A673 (cell line): Measurements from ENCODE around the gene TAF3.

ENCODE experiments used
- CTCF ChIP-seq: fragments of 300-800, 200-600 bp; sonication (generic); conservative IDR thresholded peaks from 2 replicates; pipeline ENCODE4 v1.5.1; 2017; ENCODE audit warnings: low read depth, mild to moderate bottlenecking, antibody characterized with exemption, low read length, moderate library complexity, mixed read lengths
- EZH2 ChIP-seq: fragments of 200-600 bp; sonication (generic); IDR thresholded peaks from 2 replicates; pipeline ENCODE4 v1.6.1; 2017; ENCODE audit warnings: borderline replicate concordance, low read depth, mild to moderate bottlenecking, mixed read lengths, antibody characterized with exemption, low read length; ENCODE audit not compliant: poor library complexity, severe bottlenecking

DNA sequence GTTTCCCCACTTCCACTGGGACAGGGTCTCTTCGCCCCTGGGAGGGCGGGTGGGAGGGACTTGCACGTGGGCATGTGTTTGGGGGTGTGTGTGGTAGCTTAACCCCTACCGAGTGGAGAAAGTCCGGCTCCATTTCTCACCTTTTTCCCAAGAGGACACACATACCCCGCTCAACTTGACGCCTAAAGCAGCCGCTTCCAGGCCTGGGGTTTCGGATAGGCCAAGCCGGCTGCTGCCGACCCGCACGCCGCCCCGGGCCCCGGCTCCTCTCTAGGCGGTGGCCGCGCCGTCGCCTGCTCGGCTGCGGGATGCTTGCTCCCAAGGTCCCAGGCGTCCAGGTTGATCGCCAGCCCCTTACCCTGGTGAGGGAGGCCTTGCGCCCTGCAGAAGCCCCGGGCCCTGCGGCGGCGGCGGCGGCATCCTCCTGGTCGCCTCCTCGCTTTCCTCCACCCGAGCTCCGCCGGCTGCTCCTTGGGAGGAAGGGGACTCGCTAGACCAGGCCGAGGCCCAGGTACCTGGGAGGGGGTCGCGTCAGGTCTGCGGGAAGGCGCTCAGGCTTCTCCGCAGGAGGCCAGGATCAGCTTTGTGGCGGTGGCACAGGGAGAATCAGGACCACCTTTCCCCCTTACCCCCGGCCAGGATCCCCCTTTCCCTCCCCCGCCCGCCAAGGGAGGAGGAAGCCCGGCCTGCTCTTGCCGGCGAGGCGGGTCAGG is 233.0 kb downstream of the TAF3 start:
- TF ChIP-seq CTCF (no peak), EZH2 (peak; percentile 6)
